Kasumi-1 (cell line): Measurements from ENCODE around the gene PTHLH.

Experiments used
- DNase-seq, 2 experiments: peaks; one replicate each; lab custom pipeline; 2025; lab: John Stamatoyannopoulos, UW

PTHLH gene

GRCh38 chr12:27972721-27973120 is at the start of gene PTHLH:
Gene PTHLH (minus strand): TSS chr12:27972733. CDS start chr12:27969494, 3,239 bp downstream.
- no peak for DNase-seq

- DNase-seq, result no peak
These were observed 49.2 kb upstream of the PTHLH start for GRCh38 chr12:28021704-28022103.

GRCh38 chr12:28017873-28018255 is 45.3 kb upstream of the PTHLH start:
- DNase-seq, result no peak

- DNase-seq, result no peak
These were observed 44.8 kb upstream of the PTHLH start for GRCh38 chr12:28017126-28017872.

- DNase-seq, result no peak
These were observed 42.6 kb upstream of the PTHLH start for GRCh38 chr12:28015165-28015564.

- DNase-seq, result no peak
These were observed 41.7 kb upstream of the PTHLH start for GRCh38 chr12:28014196-28014595.

- DNase-seq, result no peak
These were observed 39.9 kb upstream of the PTHLH start for GRCh38 chr12:28012333-28012918.

GRCh38 chr12:28010036-28010435 is 37.5 kb upstream of the PTHLH start:
- DNase-seq, result no peak

- no peak for DNase-seq
These were observed 27.4 kb upstream of the PTHLH start for GRCh38 chr12:27999970-28000369.

GRCh38 chr12:27999521-27999920 is 27.0 kb upstream of the PTHLH start:
- DNase-seq, result no peak

- no peak for DNase-seq
These were observed 26.1 kb upstream of the PTHLH start for GRCh38 chr12:27998658-27999057.

- no peak for DNase-seq
These were observed 25.6 kb upstream of the PTHLH start for GRCh38 chr12:27998170-27998569.

GRCh38 chr12:27996761-27997160 is 24.2 kb upstream of the PTHLH start:
- no peak for DNase-seq

GRCh38 chr12:27995406-27995805 is 22.9 kb upstream of the PTHLH start:
- no peak for DNase-seq

GRCh38 chr12:27988594-27989233 is 16.2 kb upstream of the PTHLH start:
- no peak for DNase-seq

- DNase-seq, result no peak
These were observed 14.8 kb upstream of the PTHLH start for GRCh38 chr12:27987331-27987730.

- no peak for DNase-seq
These were observed 11.7 kb upstream of the PTHLH start for GRCh38 chr12:27984275-27984674.

GRCh38 chr12:27982951-27983350 is 10.4 kb upstream of the PTHLH start:
- no peak for DNase-seq

- no peak for DNase-seq
These were observed 9.9 kb upstream of the PTHLH start for GRCh38 chr12:27982385-27982784.

- no peak for DNase-seq
These were observed 9.3 kb upstream of the PTHLH start for GRCh38 chr12:27981874-27982273.

GRCh38 chr12:27979145-27979544 is 6.6 kb upstream of the PTHLH start:
- no peak for DNase-seq

- peak; percentile 40 to 53 for DNase-seq
These were observed 2.9 kb upstream of the PTHLH start for GRCh38 chr12:27975222-27976136.
